Measurements from ENCODE around the gene ZBED5.

Gene ZBED5

GRCh38 chr11:10857709-10858438 lies at the start of gene ZBED5:
TSS of gene ZBED5 (minus strand) at chr11:10858053. CDS start at chr11:10854945, 3,108 bp downstream.
- peak within 1 kb of the TSS; percentile 78 for H2AFZ ChIP-seq (ENCODE audit: low read length, unreplicated experiment)
- peak within 1 kb of the TSS; percentile 97 for H3K27ac ChIP-seq (ENCODE audit: low read depth, low read length)
- peaks cover 63% of the 10 kb centered on the region for H3K79me2 ChIP-seq (ENCODE audit: control insufficient read depth, insufficient read depth, low read length, unreplicated experiment)
- H3K36me3 ChIP-seq (ENCODE audit: insufficient read depth, low read length), result peaks cover 30% of the 10 kb centered on the region
- peak within 1 kb of the TSS; percentile 98 for H3K4me3 ChIP-seq (ENCODE audit: low read depth, low read length)
- peaks cover 21% of the 10 kb centered on the region for H3K4me1 ChIP-seq (ENCODE audit: control insufficient read depth, insufficient read depth, low read length, unreplicated experiment)
- H3K27me3 ChIP-seq (ENCODE audit: insufficient read depth, low read length), result no peaks in the 10 kb centered on the region

- Histone ChIP-seq H3K27ac (ENCODE audit: low read depth, low read length) (no peak overlapping the region), H3K79me2 (ENCODE audit: control insufficient read depth, insufficient read depth, low read length, unreplicated experiment) (no peaks in the 10 kb centered on the region), H3K36me3 (ENCODE audit: insufficient read depth, low read length) (no peaks in the 10 kb centered on the region), H3K4me3 (ENCODE audit: low read depth, low read length) (no peak overlapping the region), H2AFZ (ENCODE audit: low read length, unreplicated experiment) (no peak overlapping the region), H3K27me3 (ENCODE audit: insufficient read depth, low read length) (no peaks in the 10 kb centered on the region), H3K4me1 (ENCODE audit: control insufficient read depth, insufficient read depth, low read length, unreplicated experiment) (peaks cover 40% of the 10 kb centered on the region)
Measured at GRCh38 chr11:10906521-10906920, 48.7 kb upstream of the ZBED5 start.

GRCh38 chr11:10902301-10903063 lies 44.6 kb upstream of the ZBED5 start:
- Histone ChIP-seq H3K79me2 (ENCODE audit: control insufficient read depth, insufficient read depth, low read length, unreplicated experiment) (no peaks in the 10 kb centered on the region), H2AFZ (ENCODE audit: low read length, unreplicated experiment) (no peak overlapping the region), H3K4me1 (ENCODE audit: control insufficient read depth, insufficient read depth, low read length, unreplicated experiment) (peaks cover 50% of the 10 kb centered on the region), H3K4me3 (ENCODE audit: low read depth, low read length) (no peak overlapping the region), H3K27me3 (ENCODE audit: insufficient read depth, low read length) (no peaks in the 10 kb centered on the region), H3K36me3 (ENCODE audit: insufficient read depth, low read length) (no peaks in the 10 kb centered on the region), H3K27ac (ENCODE audit: low read depth, low read length) (no peak overlapping the region)

- Histone ChIP-seq H3K27me3 (ENCODE audit: insufficient read depth, low read length) (no peaks in the 10 kb centered on the region), H3K79me2 (ENCODE audit: control insufficient read depth, insufficient read depth, low read length, unreplicated experiment) (no peaks in the 10 kb centered on the region), H3K4me1 (ENCODE audit: control insufficient read depth, insufficient read depth, low read length, unreplicated experiment) (peaks cover 41% of the 10 kb centered on the region), H2AFZ (ENCODE audit: low read length, unreplicated experiment) (peak overlapping the region; percentile 49), H3K4me3 (ENCODE audit: low read depth, low read length) (peak overlapping the region; percentile 37), H3K36me3 (ENCODE audit: insufficient read depth, low read length) (no peaks in the 10 kb centered on the region), H3K27ac (ENCODE audit: low read depth, low read length) (peak overlapping the region; percentile 98)
Measured at GRCh38 chr11:10900681-10901415, 43.0 kb upstream of the ZBED5 start.

- Histone ChIP-seq H3K79me2 (ENCODE audit: control insufficient read depth, insufficient read depth, low read length, unreplicated experiment) (no peaks in the 10 kb centered on the region), H3K4me1 (ENCODE audit: control insufficient read depth, insufficient read depth, low read length, unreplicated experiment) (peaks cover 42% of the 10 kb centered on the region), H3K36me3 (ENCODE audit: insufficient read depth, low read length) (no peaks in the 10 kb centered on the region), H2AFZ (ENCODE audit: low read length, unreplicated experiment) (no peak overlapping the region), H3K4me3 (ENCODE audit: low read depth, low read length) (peak overlapping the region; percentile 60), H3K27me3 (ENCODE audit: insufficient read depth, low read length) (no peaks in the 10 kb centered on the region), H3K27ac (ENCODE audit: low read depth, low read length) (peak overlapping the region; percentile 98)
Measured at GRCh38 chr11:10899121-10899830, 41.4 kb upstream of the ZBED5 start.

- H3K27me3 ChIP-seq (ENCODE audit: insufficient read depth, low read length), result no peaks in the 10 kb centered on the region
- H3K36me3 ChIP-seq (ENCODE audit: insufficient read depth, low read length), result no peaks in the 10 kb centered on the region
- peak overlapping the region; percentile 98 for H3K27ac ChIP-seq (ENCODE audit: low read depth, low read length)
- no peak overlapping the region for H2AFZ ChIP-seq (ENCODE audit: low read length, unreplicated experiment)
- H3K4me1 ChIP-seq (ENCODE audit: control insufficient read depth, insufficient read depth, low read length, unreplicated experiment), result peaks cover 48% of the 10 kb centered on the region
- H3K79me2 ChIP-seq (ENCODE audit: control insufficient read depth, insufficient read depth, low read length, unreplicated experiment), result no peaks in the 10 kb centered on the region
- H3K4me3 ChIP-seq (ENCODE audit: low read depth, low read length), result peak overlapping the region; percentile 60
Measured at GRCh38 chr11:10898763-10899025, 40.8 kb upstream of the ZBED5 start.

- no peaks in the 10 kb centered on the region for H3K27me3 ChIP-seq (ENCODE audit: insufficient read depth, low read length)
- no peaks in the 10 kb centered on the region for H3K36me3 ChIP-seq (ENCODE audit: insufficient read depth, low read length)
- peak overlapping the region; percentile 98 for H3K27ac ChIP-seq (ENCODE audit: low read depth, low read length)
- no peak overlapping the region for H2AFZ ChIP-seq (ENCODE audit: low read length, unreplicated experiment)
- H3K4me1 ChIP-seq (ENCODE audit: control insufficient read depth, insufficient read depth, low read length, unreplicated experiment), result peaks cover 53% of the 10 kb centered on the region
- H3K4me3 ChIP-seq (ENCODE audit: low read depth, low read length), result peak overlapping the region; percentile 60
- H3K79me2 ChIP-seq (ENCODE audit: control insufficient read depth, insufficient read depth, low read length, unreplicated experiment), result no peaks in the 10 kb centered on the region
Measured at GRCh38 chr11:10898003-10898762, 40.3 kb upstream of the ZBED5 start.

- Histone ChIP-seq H3K79me2 (ENCODE audit: control insufficient read depth, insufficient read depth, low read length, unreplicated experiment) (no peaks in the 10 kb centered on the region), H3K27me3 (ENCODE audit: insufficient read depth, low read length) (no peaks in the 10 kb centered on the region), H3K4me1 (ENCODE audit: control insufficient read depth, insufficient read depth, low read length, unreplicated experiment) (peaks cover 48% of the 10 kb centered on the region), H3K27ac (ENCODE audit: low read depth, low read length) (no peak overlapping the region), H3K36me3 (ENCODE audit: insufficient read depth, low read length) (no peaks in the 10 kb centered on the region), H3K4me3 (ENCODE audit: low read depth, low read length) (no peak overlapping the region), H2AFZ (ENCODE audit: low read length, unreplicated experiment) (no peak overlapping the region)
Measured at GRCh38 chr11:10897150-10897549, 39.3 kb upstream of the ZBED5 start.

- Histone ChIP-seq H3K4me3 (ENCODE audit: low read depth, low read length) (no peak overlapping the region), H3K27me3 (ENCODE audit: insufficient read depth, low read length) (no peaks in the 10 kb centered on the region), H3K79me2 (ENCODE audit: control insufficient read depth, insufficient read depth, low read length, unreplicated experiment) (no peaks in the 10 kb centered on the region), H2AFZ (ENCODE audit: low read length, unreplicated experiment) (no peak overlapping the region), H3K4me1 (ENCODE audit: control insufficient read depth, insufficient read depth, low read length, unreplicated experiment) (peaks cover 47% of the 10 kb centered on the region), H3K27ac (ENCODE audit: low read depth, low read length) (no peak overlapping the region), H3K36me3 (ENCODE audit: insufficient read depth, low read length) (no peaks in the 10 kb centered on the region)
Measured at GRCh38 chr11:10896493-10896892, 38.6 kb upstream of the ZBED5 start.

GRCh38 chr11:10895285-10895684 lies 37.4 kb upstream of the ZBED5 start:
- peaks cover 37% of the 10 kb centered on the region for H3K4me1 ChIP-seq (ENCODE audit: control insufficient read depth, insufficient read depth, low read length, unreplicated experiment)
- no peak overlapping the region for H3K4me3 ChIP-seq (ENCODE audit: low read depth, low read length)
- no peak overlapping the region for H2AFZ ChIP-seq (ENCODE audit: low read length, unreplicated experiment)
- H3K27me3 ChIP-seq (ENCODE audit: insufficient read depth, low read length), result no peaks in the 10 kb centered on the region
- no peak overlapping the region for H3K27ac ChIP-seq (ENCODE audit: low read depth, low read length)
- H3K36me3 ChIP-seq (ENCODE audit: insufficient read depth, low read length), result no peaks in the 10 kb centered on the region
- H3K79me2 ChIP-seq (ENCODE audit: control insufficient read depth, insufficient read depth, low read length, unreplicated experiment), result no peaks in the 10 kb centered on the region
